GM19328 (cell line): ENCODE results near the gene STEAP1.

ENCODE experiments used
- ATAC-seq: cut with Tn5 transposase; IDR thresholded peaks from one replicate; pipeline ENCODE4 v1.9.1; 2021; ENCODE audit warnings: mild to moderate bottlenecking, moderate library complexity; ENCODE audit not compliant: unreplicated experiment

The STEAP1 gene

DNA sequence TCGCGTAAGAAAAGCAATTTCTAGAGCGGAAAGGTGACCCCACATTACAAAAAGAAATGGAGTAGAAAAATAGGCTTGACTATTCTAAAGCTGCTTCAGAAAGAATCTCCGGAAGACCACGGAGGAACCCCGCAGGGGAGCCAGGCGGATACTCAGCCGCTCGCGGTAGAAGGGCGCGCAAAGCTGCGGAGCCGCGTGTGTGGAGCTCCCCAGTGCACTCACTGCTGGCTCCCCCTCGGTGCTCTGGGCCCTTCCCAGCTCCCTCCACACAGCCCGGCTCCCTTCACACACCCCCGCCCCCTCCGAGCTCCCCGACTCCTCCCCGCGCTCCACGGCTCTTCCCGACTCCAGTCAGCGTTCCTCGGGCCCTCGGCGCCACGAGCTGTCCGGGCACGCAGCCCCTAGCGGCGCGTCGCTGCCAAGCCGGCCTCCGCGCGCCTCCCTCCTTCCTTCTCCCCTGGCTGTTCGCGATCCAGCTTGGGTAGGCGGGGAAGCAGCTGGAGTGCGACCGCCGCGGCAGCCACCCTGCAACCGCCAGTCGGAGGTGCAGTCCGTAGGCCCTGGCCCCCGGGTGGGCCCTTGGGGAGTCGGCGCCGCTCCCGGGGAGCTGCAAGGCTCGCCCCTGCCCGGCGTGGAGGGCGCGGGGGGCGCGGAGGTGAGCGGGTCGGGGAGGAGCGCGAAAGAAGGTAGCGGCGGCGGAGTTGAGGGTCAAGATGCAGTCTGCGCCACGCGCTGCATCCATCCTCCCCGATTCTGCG is 57.3 kb downstream of the STEAP1 start, which contains the start of gene STEAP2:
Gene STEAP2, plus strand, starts transcription at position 350 of the 758 bp plus-strand sequence. CDS start 13,343 bp downstream, outside the sequence.
- ATAC-seq, result peak; percentile 80

DNA sequence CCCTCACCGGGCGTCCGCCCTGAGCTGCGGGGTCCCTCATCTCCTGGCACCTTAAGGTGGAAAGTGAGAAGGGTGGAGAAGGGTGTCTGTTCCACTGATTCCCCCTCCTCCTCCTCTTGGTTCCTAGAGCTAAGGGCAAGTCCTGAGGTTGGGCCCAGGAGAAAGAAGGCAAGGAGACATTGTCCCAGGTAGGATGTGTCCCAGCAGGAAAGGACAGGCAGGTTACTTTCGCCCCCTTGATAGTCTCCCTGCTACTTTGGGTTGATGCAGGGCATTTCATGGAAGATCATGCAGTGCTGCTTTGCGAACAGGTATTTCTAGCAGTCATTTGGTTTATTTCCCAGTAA is 57.9 kb downstream of the STEAP1 start:
- ATAC-seq, result peak; percentile 12

DNA sequence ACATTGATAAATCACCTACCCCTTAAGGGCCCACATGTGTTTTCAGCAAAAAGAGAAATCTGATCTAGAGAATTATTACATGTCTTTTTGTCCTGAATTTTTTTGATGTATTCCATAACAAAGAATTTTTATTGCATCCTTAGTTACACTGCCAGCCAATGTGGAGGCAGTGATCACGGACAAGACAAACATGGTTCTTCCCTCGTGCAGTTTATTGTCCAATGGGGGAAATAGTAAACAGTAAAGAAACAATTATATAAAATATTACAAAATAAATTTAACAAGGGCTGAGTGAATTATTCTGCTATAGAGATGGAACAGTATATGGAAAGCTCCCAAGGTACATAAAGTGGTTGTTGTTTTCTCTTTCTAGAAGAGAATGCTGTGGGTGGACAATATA is 59.3 kb downstream of the STEAP1 start:
- no peak for ATAC-seq
